ENCODE results near the gene ACYP2.
"Not testable (repeated sequence)": the region's sequence is repeated elsewhere in the genome, so short reads cannot be mapped to it uniquely, and the experiment has no call there.

The ACYP2 gene

GRCh38 chr2:54256091-54256694, 140.8 kb downstream of the ACYP2 start, which contains the start of gene TSPYL6:
Gene TSPYL6 (minus strand): TSS chr2:54256229. CDS start chr2:54256151, 78 bp downstream.
- no peak for DNase-seq (ENCODE audit: low read depth, low spot score)
- H3K4me3 ChIP-seq (ENCODE audit: low read length) = no peak within 1 kb of the TSS

DNA sequence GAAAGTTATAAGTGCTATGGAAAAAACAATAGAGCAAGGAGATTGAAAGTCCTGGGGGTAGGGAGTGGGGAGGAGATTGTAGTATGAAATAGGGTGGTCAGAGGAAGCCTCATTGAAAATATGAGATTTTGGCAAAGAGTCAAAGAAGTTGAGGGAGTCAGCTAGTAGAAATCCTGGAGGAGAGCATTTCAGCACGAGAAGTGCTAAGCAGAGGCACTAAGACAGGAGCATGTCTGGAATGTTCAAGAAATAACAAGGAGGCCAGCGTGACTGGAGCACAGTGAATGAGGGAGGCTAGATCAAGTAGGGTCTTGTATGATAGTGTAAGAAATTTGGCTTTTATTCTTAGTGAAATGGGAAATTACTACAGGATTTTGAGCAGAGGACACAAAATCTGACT, 142.8 kb downstream of the ACYP2 start:
- no peak overlapping the region for H3K4me3 ChIP-seq (ENCODE audit: low read length)
- no peak for DNase-seq (ENCODE audit: low read depth, low spot score)

GRCh38 chr2:54259413-54260240, 144.2 kb downstream of the ACYP2 start:
- no peak overlapping the region for H3K4me3 ChIP-seq (ENCODE audit: low read length)
- DNase-seq (ENCODE audit: low read depth, low spot score) = no peak

DNA sequence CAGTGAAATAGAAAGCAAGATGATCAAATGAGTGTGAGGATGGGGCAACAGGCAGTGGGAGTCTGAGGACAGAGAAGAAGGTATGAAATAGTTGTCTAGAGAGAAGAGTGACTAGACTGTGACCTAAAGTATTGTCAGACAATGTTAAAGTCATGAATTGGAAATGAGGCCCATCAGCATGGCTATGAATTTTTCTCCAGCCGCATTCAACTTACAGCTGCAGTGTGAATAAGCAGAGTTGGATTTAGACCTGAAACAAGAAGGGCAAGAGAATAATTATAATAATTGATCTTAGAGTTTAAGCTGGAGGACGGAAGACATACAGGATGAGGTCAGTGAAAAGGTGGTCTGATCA, 144.8 kb downstream of the ACYP2 start:
- no peak for DNase-seq (ENCODE audit: low read depth, low spot score)
- no peak overlapping the region for H3K4me3 ChIP-seq (ENCODE audit: low read length)

DNA sequence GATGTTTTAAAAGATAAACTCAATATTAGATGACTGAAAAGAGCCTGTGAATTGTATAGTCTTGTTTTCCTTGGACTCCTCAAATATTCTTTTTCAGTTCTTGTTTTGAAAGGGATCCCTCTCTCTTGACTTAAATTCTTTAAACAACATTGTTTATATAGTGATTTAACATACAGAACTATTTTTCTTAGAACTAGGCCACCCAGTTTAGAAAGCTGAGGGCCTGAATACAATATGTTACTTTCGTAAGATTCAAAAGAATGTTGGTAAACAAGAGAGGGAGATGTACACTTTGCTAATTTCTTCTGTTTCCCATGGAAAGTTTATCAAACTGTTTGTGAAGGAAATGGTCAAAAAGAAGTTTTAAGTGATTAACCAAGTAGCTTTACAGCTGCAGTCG, 146.1 kb downstream of the ACYP2 start:
- H3K4me3 ChIP-seq (ENCODE audit: low read length) = no peak overlapping the region
- DNase-seq (ENCODE audit: low read depth, low spot score) = no peak

DNA sequence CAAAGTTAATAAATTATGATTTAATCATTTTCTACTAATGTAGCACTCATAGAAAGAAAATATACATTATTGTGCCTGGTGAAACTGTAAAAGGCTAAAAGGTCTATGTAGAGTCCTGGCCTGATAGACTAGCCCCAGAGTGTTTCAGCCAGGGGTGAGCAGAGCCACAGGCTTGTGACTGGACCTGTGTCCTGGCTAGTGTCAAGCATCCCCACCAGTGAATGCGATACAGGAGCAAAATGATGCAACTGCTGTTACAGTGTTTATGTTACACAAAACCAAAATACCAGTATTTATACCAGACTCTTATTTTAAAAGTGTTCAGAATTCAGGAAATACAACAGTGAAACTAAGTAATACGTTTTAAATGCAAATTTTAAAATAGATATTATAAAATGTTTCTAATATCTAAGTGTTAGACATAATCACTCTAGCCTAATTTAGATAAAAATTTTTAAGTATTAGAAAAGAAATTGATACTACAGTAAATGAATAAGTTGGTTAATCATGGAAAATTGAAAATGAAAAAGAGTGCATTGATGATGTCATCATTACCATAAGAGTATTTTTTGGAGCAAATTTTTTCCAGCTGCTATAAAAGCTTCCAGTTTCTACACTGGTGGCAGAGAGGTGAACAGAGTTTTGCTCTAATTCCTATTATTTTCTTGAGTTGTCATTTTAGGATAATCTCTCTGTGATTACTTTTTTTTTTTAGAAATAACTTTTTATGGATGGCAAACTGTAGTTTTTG, 146.8 kb downstream of the ACYP2 start:
- no peak overlapping the region for H3K4me3 ChIP-seq (ENCODE audit: low read length)
- DNase-seq (ENCODE audit: low read depth, low spot score) = no peak

GRCh38 chr2:54265081-54265480, 149.7 kb downstream of the ACYP2 start:
- not testable (repeated sequence) for H3K4me3 ChIP-seq (ENCODE audit: low read length); DNase-seq (ENCODE audit: low read depth, low spot score)

- no peak for DNase-seq (ENCODE audit: low read depth, low spot score)
- H3K4me3 ChIP-seq (ENCODE audit: low read length) = no peak overlapping the region
Observed at GRCh38 chr2:54267577-54267976, 152.2 kb downstream of the ACYP2 start.

DNA sequence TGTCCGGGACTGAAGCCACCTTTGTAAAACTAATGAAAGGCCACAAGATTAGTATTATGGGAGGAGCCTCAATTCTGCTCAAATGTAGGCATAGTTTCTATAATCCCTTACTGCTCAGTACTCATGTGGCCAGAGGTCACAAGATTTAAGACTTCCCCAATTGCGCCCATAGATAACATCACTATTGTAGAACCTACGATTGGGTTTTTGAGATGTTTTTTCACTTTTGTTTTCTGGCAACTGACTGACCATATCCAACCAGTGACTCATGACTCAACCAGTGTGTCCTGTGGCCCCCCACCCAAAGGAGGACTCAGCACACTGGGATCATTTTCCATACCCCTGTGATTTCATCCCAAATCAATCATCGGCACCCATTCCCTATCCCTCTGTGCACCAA, 155.8 kb downstream of the ACYP2 start:
- no peak for DNase-seq (ENCODE audit: low read depth, low spot score)
- H3K4me3 ChIP-seq (ENCODE audit: low read length) = no peak overlapping the region

GRCh38 chr2:54271843-54272627, 156.6 kb downstream of the ACYP2 start:
- no peak overlapping the region for H3K4me3 ChIP-seq (ENCODE audit: low read length)
- DNase-seq (ENCODE audit: low read depth, low spot score) = peak; percentile 14

GRCh38 chr2:54274781-54275242, 159.4 kb downstream of the ACYP2 start:
- H3K4me3 ChIP-seq (ENCODE audit: low read length) = no peak overlapping the region
- peak; percentile 70 for DNase-seq (ENCODE audit: low read depth, low spot score)

GRCh38 chr2:54275541-54275940, 160.1 kb downstream of the ACYP2 start:
- H3K4me3 ChIP-seq (ENCODE audit: low read length) = no peak overlapping the region

GRCh38 chr2:54279385-54279784, 164.0 kb downstream of the ACYP2 start:
- H3K4me3 ChIP-seq (ENCODE audit: low read length) = no peak overlapping the region
- DNase-seq (ENCODE audit: low read depth, low spot score) = no peak

More at GRCh38 chr2:54275541-54275940, 160.1 kb downstream of the ACYP2 start:
- no peak for DNase-seq (ENCODE audit: low read depth, low spot score)

DNA sequence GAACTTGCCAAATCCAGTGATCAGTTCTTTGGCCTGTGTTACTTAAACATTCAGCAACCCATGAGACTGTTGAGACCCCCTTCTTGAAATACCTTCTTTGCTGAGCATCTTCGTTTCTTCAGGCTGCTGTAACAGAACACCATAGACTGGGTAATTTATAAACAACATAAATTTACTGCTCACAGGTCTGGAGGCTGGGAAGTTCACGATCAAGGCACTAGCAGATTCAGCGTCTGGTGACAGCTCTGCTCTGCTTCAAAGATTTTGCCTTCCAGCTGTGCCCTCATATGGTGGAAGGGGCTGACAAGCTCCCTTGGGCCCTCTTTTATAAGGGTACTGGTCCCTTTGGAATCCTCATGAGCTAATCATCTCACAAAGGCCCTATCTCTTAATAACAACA, 169.4 kb downstream of the ACYP2 start:
- DNase-seq (ENCODE audit: low read depth, low spot score) = no peak
- H3K4me3 ChIP-seq (ENCODE audit: low read length) = no peak overlapping the region

DNA sequence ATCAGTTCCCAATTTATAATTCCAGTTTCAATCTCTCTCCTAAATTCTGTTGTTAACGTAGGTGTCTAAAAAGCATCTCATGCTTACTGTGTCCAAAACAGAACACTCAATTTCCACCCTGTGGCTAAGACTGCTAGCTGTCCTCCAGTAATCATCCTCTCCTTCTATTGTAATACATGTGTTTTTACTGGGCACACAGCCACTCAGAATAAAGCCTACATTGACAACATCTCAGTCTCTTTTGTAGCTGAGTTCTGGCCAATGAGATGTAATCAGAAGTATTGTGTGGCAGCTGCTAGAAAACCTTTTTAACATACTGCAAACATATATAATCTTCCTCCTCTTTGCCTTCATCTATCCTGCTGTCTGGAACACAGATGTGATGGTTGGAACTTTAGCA, 170.0 kb downstream of the ACYP2 start:
- no peak for DNase-seq (ENCODE audit: low read depth, low spot score)
- no peak overlapping the region for H3K4me3 ChIP-seq (ENCODE audit: low read length)

DNA sequence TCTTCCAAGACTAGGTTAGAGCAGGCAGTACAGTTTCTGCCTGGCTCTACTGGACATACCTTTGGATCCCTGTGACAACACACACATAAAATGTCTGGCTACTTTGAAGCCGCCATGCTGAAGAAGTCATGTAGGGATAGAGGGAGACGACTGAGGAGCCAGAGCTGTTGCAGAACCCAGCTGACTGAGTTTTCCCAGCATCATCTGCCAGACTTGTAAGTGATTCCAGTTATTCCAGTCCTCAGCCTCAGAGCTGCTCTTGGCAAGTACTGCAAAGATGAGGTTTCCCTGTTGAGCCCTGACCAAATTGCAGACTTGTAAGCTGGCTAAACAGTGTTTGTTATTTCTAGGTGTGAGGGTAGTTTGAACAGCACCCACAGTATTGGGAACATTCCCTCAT, 172.1 kb downstream of the ACYP2 start:
- no peak overlapping the region for H3K4me3 ChIP-seq (ENCODE audit: low read length)
- no peak for DNase-seq (ENCODE audit: low read depth, low spot score)

- no peak overlapping the region for H3K4me3 ChIP-seq (ENCODE audit: low read length)
- no peak for DNase-seq (ENCODE audit: low read depth, low spot score)
Observed at GRCh38 chr2:54289917-54290316, 174.5 kb downstream of the ACYP2 start.

GRCh38 chr2:54290356-54291025, 175.1 kb downstream of the ACYP2 start:
- DNase-seq (ENCODE audit: low read depth, low spot score) = no peak
- no peak overlapping the region for H3K4me3 ChIP-seq (ENCODE audit: low read length)

- DNase-seq (ENCODE audit: low read depth, low spot score); H3K4me3 ChIP-seq (ENCODE audit: low read length): not testable (repeated sequence)
Observed at GRCh38 chr2:54294665-54295064, 179.2 kb downstream of the ACYP2 start.
